Midbrain (tissue), 1 donor: ENCODE data around the gene ARID3C.

Source experiments
- DNase-seq: peaks from one replicate; lab custom pipeline; 2025; lab: John Stamatoyannopoulos, UW

ARID3C gene, protein sequence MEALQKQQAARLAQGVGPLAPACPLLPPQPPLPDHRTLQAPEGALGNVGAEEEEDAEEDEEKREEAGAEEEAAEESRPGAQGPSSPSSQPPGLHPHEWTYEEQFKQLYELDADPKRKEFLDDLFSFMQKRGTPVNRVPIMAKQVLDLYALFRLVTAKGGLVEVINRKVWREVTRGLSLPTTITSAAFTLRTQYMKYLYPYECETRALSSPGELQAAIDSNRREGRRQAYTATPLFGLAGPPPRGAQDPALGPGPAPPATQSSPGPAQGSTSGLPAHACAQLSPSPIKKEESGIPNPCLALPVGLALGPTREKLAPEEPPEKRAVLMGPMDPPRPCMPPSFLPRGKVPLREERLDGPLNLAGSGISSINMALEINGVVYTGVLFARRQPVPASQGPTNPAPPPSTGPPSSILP

DNA sequence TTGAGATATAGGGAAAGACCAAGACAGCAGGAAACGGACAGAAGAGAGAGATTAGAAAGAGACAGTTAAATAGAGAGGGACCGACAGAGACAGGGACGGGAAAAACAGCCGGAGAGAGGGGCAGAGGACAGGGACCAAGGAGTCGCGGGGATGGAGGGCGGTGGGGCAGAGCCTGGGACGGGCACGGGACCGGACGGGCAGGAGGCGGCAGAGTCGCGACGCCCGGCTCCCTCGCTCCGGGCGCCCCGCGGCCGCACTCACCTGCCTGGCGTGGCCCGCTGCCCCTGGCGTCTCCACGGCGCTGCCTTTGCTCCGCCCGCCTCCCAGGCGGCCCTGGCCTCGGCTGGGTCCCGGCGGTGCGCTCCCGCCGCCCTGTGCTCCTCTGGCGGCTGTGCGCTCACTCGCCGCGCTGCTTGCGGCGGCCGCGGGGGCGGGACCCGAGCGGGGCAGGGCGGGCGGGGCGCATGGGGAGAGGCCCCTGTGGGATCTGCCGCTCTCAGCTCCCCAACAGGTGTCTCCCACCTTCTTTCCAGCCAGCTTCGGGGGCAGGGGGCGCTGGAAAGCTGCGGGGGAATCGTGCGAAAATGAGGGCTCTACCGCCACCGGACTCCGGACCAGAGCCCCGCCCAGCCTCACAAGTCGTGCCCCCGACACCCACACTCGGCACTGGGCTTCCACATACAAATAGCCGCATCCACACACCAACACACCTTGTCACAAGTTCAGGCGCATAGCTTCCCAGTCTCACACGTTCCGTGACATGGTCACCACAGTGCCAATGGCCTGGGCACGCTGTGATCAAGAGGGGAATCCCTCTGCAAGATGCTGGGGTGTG lies at the start of gene ARID3C:
TSS of gene ARID3C (minus strand) at position 411 of the 835 bp plus-strand sequence. CDS start 1,052 bp downstream, outside the sequence.
- DNase-seq: no peak

DNA sequence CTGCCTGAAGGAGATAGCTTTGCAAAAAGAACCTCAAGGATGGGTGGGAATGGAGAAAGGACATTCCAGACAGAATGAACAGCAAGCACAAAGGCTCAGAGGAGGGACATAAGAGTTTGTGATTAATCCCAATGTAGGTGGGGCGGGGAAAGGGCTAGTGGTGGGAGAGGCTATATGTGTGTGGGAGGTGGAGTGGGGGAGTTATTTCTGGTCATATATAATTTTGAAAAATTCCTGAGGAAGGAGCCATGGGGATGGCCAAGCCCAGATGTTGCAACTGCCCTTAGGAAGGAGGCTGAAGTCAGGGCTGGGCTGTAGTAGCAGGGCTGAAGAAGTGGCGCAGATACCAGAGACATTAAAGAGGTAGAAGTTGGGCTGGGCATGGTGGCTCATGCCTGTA lies 47.0 kb upstream of the ARID3C start:
- no peak for DNase-seq

DNA sequence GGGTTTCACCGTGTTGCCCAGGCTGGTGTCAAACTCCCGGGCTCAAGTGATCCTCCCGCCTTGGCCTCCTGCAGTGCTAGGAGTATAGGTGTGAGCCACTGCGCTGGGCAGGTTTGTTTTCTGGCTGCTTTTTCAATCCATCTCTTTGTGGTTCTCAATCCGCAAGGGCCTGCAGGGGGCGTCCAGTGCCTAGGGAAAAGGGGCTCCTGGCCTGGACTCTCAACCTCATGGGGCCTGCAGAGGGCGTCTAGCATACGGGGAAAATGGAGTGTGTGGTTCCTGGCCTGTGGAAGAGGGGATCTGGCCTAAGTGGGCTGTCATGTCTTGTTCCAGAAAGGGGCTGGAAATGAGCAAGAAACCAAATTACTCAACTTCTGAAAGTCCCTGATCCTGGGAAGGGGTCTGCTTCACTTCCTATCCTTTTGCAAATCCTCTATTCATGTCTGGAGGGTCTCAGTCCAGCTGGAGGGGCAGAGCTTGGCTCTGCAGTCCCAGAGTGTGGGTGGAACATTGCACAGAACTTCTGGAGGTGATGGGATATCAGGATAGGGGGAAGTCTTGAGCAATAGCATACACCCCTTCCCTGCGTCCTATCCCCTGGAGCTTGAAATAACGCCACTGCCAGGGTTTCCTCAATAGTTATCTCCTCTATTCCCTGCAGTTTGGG lies 46.3 kb upstream of the ARID3C start:
- DNase-seq: no peak

DNA sequence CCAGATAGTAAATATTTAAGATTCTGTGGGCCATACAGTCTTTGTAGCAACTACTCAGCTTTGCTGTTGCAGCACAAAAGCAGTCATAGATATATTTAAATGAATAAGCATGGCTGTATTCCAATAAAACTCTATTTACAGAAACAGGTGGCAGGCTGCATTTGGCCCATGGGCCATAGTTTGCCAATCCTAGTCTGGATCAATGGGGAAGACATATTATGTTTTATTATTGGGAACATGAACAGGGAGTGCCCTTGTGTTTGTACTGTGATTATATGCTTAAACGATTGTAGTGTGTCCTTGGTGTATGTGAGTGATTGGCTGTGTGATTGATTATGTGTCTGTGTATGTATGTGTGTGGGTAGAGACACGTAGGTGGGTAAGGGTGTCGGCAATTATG lies 45.6 kb upstream of the ARID3C start:
- no peak for DNase-seq

DNA sequence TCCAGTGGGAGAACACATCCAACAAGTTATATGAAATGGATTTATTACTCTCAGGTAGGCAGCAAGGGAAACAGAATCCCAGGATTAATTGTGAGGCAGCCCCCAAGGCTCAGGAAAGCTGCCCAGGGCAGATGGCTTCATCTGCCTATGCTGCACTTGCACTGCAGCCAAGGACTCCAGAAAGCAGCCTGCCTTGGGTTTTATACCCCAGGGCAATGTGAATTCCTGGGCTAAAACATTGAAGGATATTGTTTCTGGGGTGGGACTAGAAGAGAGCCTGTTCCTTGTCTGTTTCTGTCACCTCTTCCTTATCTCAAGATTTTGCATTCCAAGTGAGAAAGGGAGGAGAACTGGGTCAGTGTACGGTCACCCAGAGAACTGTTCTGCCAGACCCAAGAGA lies 42.4 kb upstream of the ARID3C start:
- no peak for DNase-seq

DNA sequence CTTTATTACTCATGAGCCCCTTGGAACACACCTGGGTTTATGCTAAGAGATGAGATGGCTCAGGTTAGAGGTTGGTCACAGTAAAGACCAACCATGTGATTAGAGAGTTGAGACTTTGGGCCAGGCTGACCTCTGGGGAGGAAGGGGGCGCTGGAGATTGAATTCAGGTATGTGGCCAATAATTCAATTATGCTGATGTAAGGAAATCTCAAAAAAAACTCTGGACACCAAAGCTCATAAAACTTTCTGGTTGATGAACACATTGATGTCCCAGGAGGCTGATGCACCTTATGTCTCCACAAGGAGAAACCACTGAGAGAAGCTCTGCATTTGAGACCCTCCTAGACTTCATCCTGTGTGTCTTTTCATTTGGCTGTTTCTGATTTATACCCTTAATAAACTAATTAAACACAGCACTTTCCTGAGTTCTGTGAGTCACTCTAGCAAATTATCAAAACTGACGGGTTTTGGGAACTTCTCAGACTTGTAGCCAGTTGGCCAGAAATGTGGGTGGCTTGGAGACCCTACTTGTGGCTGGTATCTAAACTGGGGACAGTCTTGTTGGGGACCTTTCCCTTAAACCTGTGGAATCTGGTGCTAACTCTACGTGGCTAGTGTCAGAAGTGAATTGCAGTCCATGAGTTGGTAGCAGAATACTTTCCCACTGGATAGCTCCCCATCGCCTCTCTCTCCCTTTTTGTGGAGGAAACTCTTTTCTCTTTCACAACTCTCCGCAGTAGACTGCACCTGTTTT lies 41.1 kb upstream of the ARID3C start:
- DNase-seq: no peak

DNA sequence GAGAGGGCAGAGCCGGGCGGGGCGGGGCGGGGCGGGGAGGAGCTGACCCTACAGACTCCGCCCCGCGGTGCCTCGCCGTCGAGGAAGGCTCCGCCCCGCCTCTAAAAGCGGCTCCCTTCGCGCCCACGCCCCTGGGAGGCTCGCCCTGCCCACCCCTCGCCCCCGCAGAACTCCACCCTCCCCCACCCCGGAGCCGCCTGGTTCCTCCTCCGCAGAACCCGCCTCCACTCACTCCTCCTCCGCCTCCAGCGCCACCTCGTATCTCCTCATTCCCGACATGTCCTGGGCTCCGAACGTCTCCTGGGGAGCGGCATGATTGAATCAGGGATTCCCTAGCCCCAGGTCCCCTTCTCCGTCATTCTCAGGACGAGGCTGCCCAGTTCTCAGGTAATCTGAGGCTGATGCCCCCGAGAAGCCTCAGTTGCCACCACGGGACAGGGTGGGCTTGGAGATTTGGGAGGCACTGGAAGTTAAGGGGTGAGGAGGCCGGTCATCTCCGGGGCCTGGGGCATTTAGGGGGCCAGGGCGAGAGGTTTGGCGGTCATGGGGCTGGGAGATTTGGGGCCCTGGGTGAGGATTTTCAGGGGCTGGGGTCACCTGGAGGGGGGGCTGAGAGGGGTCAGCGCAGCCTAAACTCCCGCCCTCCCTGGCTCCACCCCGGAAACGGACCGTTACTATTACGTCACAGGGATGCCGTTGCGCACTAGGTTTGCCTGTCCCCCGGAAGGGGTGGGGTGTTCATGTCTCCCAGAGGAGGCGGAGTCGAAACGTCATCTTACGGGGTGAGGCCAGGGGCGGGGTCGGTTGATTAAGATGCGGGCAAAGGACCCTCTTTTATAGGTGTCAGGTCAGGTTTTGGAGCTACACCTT lies 36.8 kb upstream of the ARID3C start:
- peak; percentile 94 for DNase-seq

DNA sequence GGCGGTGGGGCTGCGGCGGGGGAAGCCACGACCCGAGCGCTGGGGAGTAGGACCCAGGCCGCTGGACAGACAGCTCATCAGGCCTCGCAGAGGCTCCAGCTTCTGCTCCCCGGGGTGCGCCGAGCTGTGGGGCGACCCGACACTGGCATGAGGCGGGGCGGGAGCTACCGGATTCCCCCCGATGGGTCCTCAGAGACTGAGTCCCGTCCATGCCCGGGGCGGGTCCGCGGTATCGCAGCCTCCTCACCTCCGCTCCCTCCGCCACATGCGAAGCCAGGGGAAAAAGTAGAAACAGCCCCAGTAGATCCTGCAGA lies 36.2 kb upstream of the ARID3C start:
- DNase-seq: no peak

DNA sequence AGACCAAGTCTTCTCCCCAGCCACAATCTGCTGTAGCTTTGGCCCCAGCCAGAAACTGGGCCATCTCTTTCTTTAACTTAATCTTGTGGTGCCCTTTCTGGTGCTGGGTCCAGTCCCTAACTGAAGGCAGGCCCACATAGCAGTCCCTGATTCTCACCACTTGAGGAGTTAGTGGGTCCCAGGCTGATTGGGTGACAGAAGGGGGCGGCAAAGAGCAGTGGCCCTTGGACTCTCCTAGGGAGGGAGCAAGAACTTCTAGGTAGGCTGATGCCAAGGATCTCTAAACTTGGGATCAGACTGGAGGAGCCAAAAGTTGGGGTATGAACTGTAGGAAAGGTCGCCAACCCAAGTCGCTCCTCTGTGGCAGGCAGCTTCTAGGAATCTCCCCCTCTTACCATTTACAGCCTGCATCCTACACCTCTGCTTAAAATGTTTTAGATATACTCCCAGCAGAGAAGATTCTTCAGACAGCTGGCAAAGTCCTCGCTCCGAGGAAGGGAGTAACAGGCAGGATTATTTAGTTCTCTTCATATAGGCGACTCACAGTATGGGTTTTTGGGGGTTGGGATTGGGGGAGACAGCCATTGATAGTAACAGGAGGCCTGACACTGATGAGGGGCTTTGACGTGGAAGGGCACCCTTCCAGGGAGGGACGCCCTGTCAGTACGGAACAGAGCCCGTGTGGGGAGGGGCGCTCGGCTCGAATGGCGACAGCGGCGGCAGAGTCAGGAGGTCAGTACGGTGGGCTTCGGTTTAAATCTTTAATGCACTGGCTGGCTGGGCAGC lies 35.6 kb upstream of the ARID3C start:
- peak; percentile 84 for DNase-seq

DNA sequence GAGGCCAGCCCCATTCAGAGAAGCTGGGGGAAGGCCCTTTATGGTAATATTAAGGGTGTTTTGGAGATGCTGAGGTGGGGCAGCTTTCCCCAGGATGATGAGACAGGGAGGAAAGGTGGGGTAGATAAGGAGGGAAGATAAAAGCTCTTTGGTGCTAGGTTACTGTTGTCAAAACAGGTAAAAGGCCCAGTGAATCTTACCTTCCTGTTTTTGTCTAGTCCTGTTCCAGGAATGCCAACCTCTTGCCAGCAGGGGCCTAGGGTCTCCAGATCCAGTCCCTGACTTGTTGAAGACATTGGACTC lies 34.4 kb upstream of the ARID3C start:
- no peak for DNase-seq

DNA sequence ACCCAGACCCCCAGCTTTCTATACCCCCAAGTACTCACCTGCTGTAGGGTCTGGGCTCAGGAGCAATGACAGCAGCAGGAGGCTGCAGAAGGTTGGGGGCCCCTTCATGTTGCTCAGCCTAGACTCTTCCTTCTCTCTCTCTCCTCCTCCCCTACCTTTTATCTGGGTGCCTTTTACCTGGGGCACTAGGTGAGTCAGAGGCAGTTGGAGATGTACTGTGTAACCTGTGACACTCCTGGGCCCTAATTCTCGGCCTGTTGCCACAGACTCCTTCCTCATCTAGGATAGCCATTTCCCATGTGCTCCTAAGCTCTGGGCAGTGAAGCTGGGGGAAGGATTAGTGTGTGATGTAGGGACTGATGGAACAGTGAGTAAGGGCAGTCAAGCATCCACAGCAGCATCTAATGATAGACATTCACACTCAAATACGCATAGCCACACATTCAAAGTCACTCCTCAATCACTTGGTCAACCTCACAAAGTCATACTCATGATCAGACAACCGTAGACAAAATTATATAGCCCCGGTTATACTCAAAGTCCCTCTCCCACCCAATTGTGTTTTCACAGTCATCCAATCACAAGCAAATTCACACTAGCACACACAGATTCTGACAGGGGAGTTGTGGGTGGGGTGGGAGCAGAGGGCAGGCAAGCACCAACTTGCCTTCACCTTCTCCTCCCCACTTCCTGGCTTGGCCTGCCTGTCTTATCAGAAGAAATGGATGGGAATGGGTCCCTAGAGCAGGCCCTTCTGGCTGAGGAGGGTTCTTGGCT lies 33.8 kb upstream of the ARID3C start, which contains the start of gene CCL27:
TSS of gene CCL27 (minus strand) at position 132 of the 777 bp plus-strand sequence. CDS start at position 108, 24 bp downstream.
- no peak for DNase-seq

DNA sequence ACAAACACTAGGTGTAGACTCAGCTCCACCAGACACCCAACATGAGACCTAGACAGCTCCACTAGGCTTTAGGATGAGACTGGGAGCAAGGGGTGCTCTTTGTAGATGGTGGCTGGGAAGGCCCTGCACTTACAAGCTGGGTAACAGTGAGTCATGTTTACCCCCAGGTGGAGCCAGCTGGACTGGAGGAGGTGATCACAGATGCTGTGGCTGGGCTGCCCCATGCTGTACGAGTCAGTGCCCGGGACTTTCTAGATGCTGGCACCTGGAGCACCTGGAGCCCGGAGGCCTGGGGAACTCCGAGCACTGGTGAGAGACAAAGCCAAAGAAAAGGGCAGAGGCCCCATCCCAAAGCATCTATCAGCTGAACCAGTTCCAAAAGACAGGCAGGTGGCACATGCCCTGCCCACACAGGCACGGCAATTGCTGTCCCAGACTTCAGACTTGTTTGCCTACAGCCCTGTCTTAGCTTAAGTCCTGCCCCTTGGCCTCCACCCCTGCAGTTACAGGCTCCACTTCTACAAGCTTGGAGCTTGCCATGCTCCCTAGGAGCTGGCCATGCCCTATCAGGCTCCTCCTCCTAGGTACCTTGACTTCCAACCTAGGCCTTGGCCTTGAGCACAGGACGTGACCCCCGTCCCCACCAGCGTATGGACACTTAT lies 30.9 kb upstream of the ARID3C start:
- no peak for DNase-seq

DNA sequence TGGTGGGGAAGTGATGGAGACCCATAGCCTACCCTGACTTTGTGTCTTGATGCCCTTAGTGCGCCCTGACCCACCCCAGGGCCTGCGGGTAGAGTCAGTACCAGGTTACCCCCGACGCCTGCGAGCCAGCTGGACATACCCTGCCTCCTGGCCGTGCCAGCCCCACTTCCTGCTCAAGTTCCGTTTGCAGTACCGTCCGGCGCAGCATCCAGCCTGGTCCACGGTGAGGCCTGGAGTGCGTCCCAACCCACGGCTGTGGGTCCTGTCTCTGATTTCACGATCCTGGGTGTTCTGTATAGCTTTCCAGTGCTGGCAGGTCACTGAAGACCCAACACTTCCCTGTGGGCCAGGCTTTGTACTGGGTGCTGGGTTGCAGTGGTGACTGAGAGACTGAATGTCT lies 29.6 kb upstream of the ARID3C start:
- DNase-seq: no peak

DNA sequence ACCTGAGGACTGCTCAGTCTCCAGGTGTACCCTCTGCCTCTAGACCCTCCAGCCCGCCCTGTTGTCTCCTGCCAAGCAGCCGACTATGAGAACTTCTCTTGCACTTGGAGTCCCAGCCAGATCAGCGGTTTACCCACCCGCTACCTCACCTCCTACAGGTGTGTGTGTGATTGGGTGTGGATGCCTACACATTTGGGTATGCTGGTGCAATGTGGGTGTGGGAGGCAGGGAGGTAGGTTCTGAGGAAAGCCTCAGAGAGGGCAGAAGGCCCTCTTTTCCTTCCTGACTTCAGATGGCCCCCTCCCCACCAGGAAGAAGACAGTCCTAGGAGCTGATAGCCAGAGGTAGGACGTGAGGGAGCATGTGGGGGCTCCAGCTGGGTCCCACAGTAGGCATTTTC lies 28.1 kb upstream of the ARID3C start:
- no peak for DNase-seq

DNA sequence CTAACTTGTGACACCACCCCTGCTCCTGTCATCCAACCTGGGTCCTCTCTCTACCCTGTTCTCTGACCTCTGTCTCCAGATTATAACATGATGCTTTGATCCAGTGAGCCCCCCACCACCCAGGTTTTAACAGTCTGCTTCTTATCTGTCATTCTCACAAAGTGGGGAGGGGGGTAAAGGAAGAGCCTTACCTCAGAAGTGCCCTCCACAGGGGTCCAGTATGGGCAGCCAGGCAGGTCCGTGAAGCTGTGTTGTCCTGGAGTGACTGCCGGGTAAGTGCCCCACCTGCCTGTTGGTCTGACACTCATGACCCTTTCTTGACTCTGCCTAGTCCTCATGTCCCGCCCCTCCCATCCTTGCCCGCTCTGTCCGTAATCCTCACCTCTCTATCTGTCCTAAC lies 26.5 kb upstream of the ARID3C start:
- DNase-seq: no peak

DNA sequence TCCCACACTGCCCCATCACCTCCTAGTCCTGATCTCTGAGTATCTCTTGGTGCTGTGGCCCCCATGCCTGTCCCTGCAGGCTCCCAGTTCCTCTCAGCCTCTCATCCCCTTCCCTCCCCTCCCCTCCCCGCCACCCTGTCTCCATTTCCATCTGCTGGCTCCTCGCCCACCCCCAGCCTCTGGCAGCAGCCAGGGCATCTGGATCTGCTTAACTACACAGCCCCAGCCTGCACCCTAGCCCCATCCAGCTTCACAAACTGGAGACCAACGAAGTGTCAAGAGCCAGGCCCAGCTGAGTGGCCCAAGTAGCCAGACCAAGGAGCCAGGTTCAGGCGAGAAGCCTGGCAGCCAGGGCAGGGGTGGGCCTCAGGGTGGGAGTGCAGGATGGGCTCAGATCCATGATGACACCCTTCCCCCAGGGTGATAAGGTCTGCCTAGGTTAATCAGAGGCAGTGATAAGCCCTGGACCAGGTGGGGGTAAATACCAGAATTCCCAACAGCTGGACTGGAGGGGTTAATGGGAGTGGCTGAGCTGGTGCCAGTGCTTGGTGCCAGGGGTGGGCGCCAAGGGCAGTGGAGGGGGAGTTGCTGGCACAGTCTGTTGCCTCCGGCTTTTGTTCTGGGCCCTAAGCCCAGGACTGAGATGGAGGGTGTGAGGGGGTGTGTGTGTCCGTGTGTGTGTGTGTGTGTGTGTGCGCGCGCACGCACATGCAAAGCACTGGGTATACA lies 25.6 kb upstream of the ARID3C start:
- peak; percentile 81 for DNase-seq

DNA sequence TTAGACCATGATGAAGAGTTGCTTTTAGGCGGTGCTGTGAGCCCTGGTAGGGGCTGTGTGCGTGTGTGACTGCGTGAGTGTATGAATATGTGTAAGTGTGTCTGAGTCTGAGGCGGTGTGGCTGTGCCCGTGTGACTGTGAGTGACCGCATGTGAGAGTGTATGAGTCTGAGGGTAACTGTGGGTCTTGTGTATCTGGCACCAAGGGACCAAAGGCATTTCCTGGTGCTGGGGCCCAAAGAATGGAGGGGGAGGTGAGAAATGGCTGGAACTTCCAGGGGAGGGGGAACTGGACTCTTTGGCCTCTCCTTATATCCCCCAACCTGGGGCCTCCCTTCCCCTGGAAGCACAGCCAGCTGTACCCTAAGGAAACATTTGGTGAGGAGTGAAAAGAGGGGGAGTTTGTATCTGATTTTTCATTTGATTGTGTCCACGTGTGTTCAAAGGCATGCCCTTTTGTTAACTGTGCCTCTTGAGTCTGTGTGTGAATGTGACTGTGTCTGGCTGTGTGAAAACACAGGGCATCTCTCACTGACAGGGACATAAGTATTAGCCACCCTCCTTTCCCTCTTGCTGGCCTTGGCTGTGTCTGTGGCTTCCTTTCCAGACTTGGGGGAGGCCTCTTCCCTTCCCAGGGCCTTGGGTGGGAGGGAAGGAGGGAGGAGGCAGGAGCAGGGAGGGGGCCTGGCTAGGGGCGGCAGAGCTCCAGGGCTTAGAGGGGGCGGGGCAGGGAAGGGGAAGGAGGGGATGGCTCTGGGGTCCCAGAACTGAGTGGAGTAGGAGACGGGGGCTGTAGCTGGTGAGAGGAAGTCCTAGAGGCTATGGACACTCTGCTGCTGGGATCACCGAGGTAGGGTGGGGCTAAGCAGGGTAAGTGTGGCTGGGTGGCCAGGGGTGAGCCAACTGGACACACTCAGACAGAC lies 24.5 kb upstream of the ARID3C start:
- DNase-seq: no peak
